ENCODE results near the gene SYS1.

Gene SYS1

GRCh38 chr20:45354423-45355208 lies 8.3 kb upstream of the SYS1 start:
- Histone ChIP-seq H3K79me2 (ENCODE audit: control insufficient read depth, low read length) (no peaks in the 10 kb centered on the region), H3K4me2 (ENCODE audit: low read length) (no peak overlapping the region), H3K27me3 (ENCODE audit: control insufficient read depth, low read length) (peaks cover 14% of the 10 kb centered on the region), H3F3A (ENCODE audit: control insufficient read depth, insufficient read depth) (no peaks in the 10 kb centered on the region), H3K27ac (ENCODE audit: low read depth, low read length) (no peak overlapping the region), H3K4me1 (ENCODE audit: control insufficient read depth, low read length) (peaks cover 7% of the 10 kb centered on the region), H3K9me2 (replicated peaks; ENCODE audit: control insufficient read depth, low read length) (no peaks in the 10 kb centered on the region), H3K9me3 (ENCODE audit: control insufficient read depth, insufficient read depth, low read length) (no peaks in the 10 kb centered on the region), H3K36me3 (ENCODE audit: control insufficient read depth, low read length) (no peaks in the 10 kb centered on the region), H4K20me1 (ENCODE audit: control insufficient read depth, insufficient read depth, low read depth, low read length) (no peaks in the 10 kb centered on the region), H3K4me3 (ENCODE audit: low read length) (no peak overlapping the region)
- TF ChIP-seq EZH2phosphoT487 (IDR thresholded peaks at IDR 0.05; ENCODE audit: borderline replicate concordance, low read length) = no peak

DNA sequence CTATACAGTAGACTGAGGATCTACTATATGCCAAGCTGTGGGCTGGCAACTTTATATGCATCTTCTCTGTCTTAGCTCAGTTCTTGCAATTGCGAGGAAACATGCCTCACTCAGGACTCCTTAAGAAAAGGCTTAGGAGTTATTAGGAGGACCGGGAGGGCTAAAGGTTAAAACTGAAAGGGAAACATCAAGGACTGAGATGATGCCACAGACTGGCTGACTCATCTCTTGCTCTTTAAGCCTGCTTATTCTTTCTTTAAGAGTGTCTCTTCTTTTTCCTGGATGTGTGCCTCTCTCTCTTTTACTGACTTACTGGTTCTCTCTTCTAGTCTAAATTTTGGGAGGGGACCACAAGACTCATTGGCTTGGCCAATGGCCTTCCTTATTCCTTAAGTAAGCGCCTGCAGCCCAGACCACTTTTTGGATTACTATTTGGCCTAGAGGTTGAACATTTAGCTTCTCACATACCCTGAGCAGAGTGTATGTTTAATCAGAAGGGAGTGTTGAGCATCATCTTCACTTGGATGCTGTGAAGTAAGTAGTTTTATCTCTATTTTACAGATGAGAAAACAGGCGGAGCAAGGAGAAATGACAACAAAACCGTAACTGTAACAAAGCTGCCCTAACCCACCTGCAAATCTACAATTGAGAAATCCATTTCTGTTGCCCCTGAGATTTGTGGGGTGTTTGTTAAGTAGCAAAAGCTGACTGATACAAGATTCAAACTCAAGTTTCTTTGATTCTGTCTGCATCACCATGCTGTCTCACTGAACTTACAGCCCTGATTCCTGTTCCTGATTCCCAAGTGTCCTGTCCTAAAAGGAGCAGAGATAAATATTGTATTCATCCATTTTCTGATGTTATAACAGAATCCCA lies 7.5 kb upstream of the SYS1 start:
- Histone ChIP-seq H3K4me1 (ENCODE audit: control insufficient read depth, low read length) (peaks cover 7% of the 10 kb centered on the region), H3K27ac (ENCODE audit: low read depth, low read length) (no peak overlapping the region), H4K20me1 (ENCODE audit: control insufficient read depth, insufficient read depth, low read depth, low read length) (no peaks in the 10 kb centered on the region), H3F3A (ENCODE audit: control insufficient read depth, insufficient read depth) (no peaks in the 10 kb centered on the region), H3K9me2 (replicated peaks; ENCODE audit: control insufficient read depth, low read length) (no peaks in the 10 kb centered on the region), H3K27me3 (ENCODE audit: control insufficient read depth, low read length) (peaks cover 8% of the 10 kb centered on the region; the same call in 1 of the 2 replicates), H3K4me3 (ENCODE audit: low read length) (no peak overlapping the region), H3K36me3 (ENCODE audit: control insufficient read depth, low read length) (no peaks in the 10 kb centered on the region), H3K9me3 (ENCODE audit: control insufficient read depth, insufficient read depth, low read length) (no peaks in the 10 kb centered on the region), H3K79me2 (ENCODE audit: control insufficient read depth, low read length) (no peaks in the 10 kb centered on the region), H3K4me2 (ENCODE audit: low read length) (no peak overlapping the region)
- TF ChIP-seq EZH2phosphoT487 (IDR thresholded peaks at IDR 0.05; ENCODE audit: borderline replicate concordance, low read length) (no peak), CTCF (IDR thresholded peaks at IDR 0.05; ENCODE audit: low read depth, low read length, poor library complexity, severe bottlenecking) (no peak)

DNA sequence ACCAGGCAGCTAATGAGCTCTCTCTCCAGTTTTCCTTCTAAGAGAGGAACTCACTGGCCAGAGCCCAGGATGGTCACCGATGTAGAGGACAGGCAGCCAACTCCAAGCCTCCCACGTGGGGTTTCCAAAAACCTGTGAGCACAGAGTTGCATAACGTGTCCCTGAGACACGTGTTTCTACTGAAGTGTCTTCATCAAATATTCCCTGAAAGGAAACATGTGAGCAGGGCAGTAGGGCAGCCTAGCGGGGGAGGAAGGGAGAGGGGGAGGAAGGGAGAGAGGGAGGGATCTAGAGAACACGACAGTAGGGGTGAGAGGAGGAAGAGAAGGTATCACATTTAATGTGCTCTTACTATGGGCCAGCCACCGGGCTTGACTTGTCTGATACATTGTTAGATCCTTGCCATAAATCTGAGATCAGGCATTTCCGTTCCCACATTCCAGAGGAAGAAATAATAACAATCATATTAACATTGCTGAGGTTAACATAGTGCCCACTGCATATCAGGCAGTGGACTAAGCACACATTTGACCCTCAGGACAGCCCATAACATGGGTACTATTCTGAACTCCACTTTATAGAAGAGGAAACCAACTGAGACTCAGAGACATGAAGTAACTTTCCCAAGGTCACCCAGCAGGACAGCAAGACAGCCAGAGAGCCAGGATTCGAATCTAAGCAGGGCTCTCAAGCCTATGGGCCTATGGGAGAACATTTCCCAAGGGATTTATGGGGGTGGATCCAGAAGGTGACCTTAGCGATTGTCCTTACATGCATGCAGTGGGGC lies 4.5 kb upstream of the SYS1 start:
- Histone ChIP-seq H3K9me3 (ENCODE audit: control insufficient read depth, insufficient read depth, low read length) (no peaks in the 10 kb centered on the region), H3K4me1 (ENCODE audit: control insufficient read depth, low read length) (peaks cover 24% of the 10 kb centered on the region), H3K4me2 (ENCODE audit: low read length) (no peak overlapping the region), H3K9me2 (replicated peaks; ENCODE audit: control insufficient read depth, low read length) (no peaks in the 10 kb centered on the region), H3K27ac (ENCODE audit: low read depth, low read length) (no peak overlapping the region), H3K4me3 (ENCODE audit: low read length) (no peak overlapping the region), H4K20me1 (ENCODE audit: control insufficient read depth, insufficient read depth, low read depth, low read length) (no peaks in the 10 kb centered on the region), H3K27me3 (ENCODE audit: control insufficient read depth, low read length) (peaks cover 5% of the 10 kb centered on the region; the same call in 1 of the 2 replicates), H3F3A (ENCODE audit: control insufficient read depth, insufficient read depth) (no peaks in the 10 kb centered on the region), H3K79me2 (ENCODE audit: control insufficient read depth, low read length) (peaks cover 3% of the 10 kb centered on the region), H3K36me3 (ENCODE audit: control insufficient read depth, low read length) (0 out of 2 replicates have a peak, but pooled peaks cover under 1% of the 10 kb centered on the region)
- TF ChIP-seq CTCF (IDR thresholded peaks at IDR 0.05; ENCODE audit: low read depth, low read length, poor library complexity, severe bottlenecking) (no peak), EZH2phosphoT487 (IDR thresholded peaks at IDR 0.05; ENCODE audit: borderline replicate concordance, low read length) (no peak)
